Glutamatergic neuron (in vitro differentiated cells): ENCODE results near the gene CYBA. TPM values are rescaled to one million over a fixed set of nuclear protein-coding genes. Genes with fewer than 3 reads are reported as not detected.

Experiments used
- DNase-seq: peaks from one replicate; pipeline ENCODE4 v3.0.0; 2022
- H3K27ac Mint-ChIP-seq: one replicate; pipeline ENCODE4 v1.8.0; 2020; ENCODE audit warnings: mild to moderate bottlenecking, mixed read lengths, inconsistent platforms; ENCODE audit not compliant: unreplicated experiment
- H3K27me3 Mint-ChIP-seq: one replicate; pipeline ENCODE4 v1.8.0; 2020; ENCODE audit warnings: mild to moderate bottlenecking, moderate library complexity, mixed read lengths, inconsistent platforms; ENCODE audit not compliant: unreplicated experiment
- H3K36me3 Mint-ChIP-seq: one replicate; pipeline ENCODE4 v1.8.0; 2020; ENCODE audit warnings: mild to moderate bottlenecking, mixed read lengths, inconsistent platforms; ENCODE audit not compliant: unreplicated experiment
- H3K4me1 Mint-ChIP-seq: one replicate; pipeline ENCODE4 v1.8.0; 2020; ENCODE audit warnings: mild to moderate bottlenecking, low read depth, mixed read lengths, inconsistent platforms; ENCODE audit not compliant: unreplicated experiment
- H3K4me3 Mint-ChIP-seq: one replicate; pipeline ENCODE4 v1.8.0; 2020; ENCODE audit warnings: mild to moderate bottlenecking, mixed read lengths, inconsistent platforms; ENCODE audit not compliant: unreplicated experiment
- H3K9me3 Mint-ChIP-seq: one replicate; pipeline ENCODE4 v1.8.0; 2020; ENCODE audit warnings: mild to moderate bottlenecking, moderate library complexity, mixed read lengths, inconsistent platforms; ENCODE audit not compliant: unreplicated experiment
- total RNA-seq: library from RNA; stranded (reverse); fragmentation: NEBNext Ultra II Directional; extraction: Animal tissue kit (Norgen Biotek cat#: 25700); gene quantifications from one replicate; pipeline ENCODE4 v1.2.1, GENCODE V29; 2021; ENCODE audit not compliant: unreplicated experiment
- TF ChIP-seq, protein P1 (sequence below): fragments of 200-600 bp; sonication (generic); IDR thresholded peaks from one replicate; pipeline ENCODE4 v1.5.0; 2021; ENCODE audit not compliant: partially characterized antibody, unreplicated experiment

Gene CYBA
- total RNA-seq, 1 donor from 2014 or later: 28.7 TPM

DNA sequence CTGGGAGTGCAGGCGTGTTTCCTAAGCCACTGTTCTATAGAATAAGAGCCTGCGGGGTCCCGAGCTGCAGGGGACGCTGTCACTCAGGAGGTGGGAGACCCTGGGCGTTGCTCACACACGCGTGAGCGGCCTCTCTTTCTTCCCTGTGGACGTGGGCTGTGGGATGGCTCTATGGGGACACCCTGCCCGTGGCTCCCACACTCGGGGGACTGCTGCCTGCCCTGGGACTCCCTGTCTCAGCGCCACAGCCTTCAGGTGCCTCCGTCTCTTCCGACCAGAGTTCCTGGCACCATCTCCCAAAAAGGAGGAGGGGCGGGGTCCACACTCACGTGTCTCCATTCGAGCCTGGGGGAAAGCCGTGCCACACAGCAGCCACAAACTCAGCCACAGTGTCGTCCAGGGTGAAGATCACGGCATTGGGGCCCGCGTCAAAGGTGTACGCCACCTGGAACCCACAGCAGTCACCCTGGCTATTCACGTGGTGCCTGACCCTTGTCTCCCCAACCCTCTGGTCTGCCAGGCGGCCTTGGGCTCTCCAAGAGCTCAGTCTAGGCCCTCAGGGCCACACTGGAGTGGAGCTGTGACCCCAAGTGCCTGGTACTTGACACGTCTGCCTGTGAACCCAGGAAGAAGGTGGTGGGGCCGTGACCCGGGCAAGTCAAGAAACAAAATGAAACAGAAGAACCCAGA is 3.7 kb upstream of the CYBA start:
- Mint-ChIP-seq H3K4me3 (no peak overlapping the region), H3K9me3 (peaks cover 2% of the 10 kb centered on the region), H3K36me3 (no peaks in the 10 kb centered on the region), H3K27me3 (peaks cover 8% of the 10 kb centered on the region), H3K4me1 (peaks cover 11% of the 10 kb centered on the region), H3K27ac (no peak overlapping the region)
- TF ChIP-seq, protein P1, sequence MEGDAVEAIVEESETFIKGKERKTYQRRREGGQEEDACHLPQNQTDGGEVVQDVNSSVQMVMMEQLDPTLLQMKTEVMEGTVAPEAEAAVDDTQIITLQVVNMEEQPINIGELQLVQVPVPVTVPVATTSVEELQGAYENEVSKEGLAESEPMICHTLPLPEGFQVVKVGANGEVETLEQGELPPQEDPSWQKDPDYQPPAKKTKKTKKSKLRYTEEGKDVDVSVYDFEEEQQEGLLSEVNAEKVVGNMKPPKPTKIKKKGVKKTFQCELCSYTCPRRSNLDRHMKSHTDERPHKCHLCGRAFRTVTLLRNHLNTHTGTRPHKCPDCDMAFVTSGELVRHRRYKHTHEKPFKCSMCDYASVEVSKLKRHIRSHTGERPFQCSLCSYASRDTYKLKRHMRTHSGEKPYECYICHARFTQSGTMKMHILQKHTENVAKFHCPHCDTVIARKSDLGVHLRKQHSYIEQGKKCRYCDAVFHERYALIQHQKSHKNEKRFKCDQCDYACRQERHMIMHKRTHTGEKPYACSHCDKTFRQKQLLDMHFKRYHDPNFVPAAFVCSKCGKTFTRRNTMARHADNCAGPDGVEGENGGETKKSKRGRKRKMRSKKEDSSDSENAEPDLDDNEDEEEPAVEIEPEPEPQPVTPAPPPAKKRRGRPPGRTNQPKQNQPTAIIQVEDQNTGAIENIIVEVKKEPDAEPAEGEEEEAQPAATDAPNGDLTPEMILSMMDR: no peak
- no peak for DNase-seq

DNA sequence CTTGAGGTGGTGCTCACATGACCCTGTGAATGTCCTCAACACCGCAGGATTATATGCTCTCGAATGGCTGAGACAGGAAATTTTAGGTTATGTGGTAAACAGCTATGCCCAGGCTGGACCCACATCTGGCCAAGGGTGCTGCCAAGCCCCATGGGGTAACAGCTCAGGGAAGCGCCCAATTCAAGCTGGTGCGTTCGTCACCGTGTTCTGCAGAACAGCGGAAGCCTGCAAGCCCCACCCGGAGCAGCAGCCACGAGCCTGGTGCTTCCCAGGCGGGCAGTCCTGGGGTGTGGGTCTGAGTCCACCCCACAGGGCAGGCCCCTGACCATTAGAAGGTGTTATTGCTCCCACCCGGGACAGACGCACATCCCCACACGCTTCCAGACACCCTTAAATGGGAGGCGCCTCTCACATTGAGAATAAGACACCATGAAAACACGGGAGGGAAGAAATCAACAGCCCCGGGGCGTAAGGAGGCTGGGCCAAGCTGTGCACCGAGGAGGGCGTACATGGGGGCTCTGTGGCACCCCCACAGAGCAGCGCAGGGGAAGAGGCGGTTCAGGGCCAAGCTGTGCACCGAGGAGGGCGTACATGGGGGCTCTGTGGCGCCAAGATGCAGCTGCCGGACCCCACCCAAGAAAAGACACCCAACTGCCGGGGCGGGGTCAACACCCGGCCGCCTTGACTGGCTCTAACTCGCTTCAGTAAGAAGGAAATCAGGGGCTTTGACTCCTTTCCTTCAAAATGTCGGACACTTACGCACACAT is 2.9 kb upstream of the CYBA start:
- TF ChIP-seq, protein P1: no peak
- H3K9me3 Mint-ChIP-seq: peaks cover 4% of the 10 kb centered on the region
- H3K4me1 Mint-ChIP-seq: peaks cover 10% of the 10 kb centered on the region
- H3K4me3 Mint-ChIP-seq: no peak overlapping the region
- H3K27me3 Mint-ChIP-seq: peaks cover 13% of the 10 kb centered on the region
- peak overlapping the region; percentile 28 for H3K27ac Mint-ChIP-seq
- no peak for DNase-seq
- no peaks in the 10 kb centered on the region for H3K36me3 Mint-ChIP-seq

DNA sequence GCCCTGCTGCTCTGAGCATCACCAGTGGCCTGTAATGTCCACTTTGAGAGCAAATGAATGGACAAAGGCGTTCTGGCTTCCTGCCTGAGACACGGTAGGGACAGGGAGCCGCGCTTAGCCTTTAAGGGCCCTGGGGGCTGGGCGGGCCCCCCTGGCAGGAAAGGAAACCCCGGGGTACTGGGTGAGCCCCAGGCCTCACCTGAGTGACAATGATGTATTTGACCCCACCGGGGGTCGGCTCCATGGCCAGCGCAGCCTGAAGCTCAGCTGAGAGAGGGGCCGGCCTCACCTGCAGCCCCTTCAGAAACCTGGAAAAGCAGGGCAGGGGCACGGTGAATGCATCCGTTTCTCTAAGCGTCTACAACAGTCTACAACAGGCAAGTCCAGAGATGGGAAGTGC is 2.2 kb upstream of the CYBA start:
- Mint-ChIP-seq H3K27me3 (peaks cover 15% of the 10 kb centered on the region), H3K4me1 (peaks cover 10% of the 10 kb centered on the region), H3K4me3 (no peak overlapping the region), H3K27ac (no peak overlapping the region), H3K36me3 (no peaks in the 10 kb centered on the region), H3K9me3 (peaks cover 4% of the 10 kb centered on the region)
- no peak for DNase-seq
- TF ChIP-seq, protein P1: no peak

DNA sequence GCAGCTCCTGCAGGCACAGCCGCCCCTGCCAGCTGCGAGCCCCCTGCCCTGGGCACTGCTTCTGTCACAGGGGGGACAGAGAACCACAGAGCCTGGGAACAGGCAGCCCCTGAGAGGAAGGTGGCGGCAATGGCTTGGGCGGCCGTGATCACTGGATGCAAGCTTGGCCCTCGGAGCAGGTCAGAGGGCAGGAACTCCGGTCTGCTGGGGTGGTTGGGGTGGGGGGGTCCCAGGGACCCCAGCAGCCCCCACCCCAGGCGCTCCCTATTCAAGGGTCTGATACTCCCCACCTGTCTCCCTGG is 1.9 kb upstream of the CYBA start:
- Mint-ChIP-seq H3K4me3 (no peak overlapping the region), H3K27me3 (peaks cover 15% of the 10 kb centered on the region), H3K9me3 (peaks cover 4% of the 10 kb centered on the region), H3K27ac (no peak overlapping the region), H3K4me1 (peaks cover 10% of the 10 kb centered on the region), H3K36me3 (no peaks in the 10 kb centered on the region)
- DNase-seq: no peak
- TF ChIP-seq, protein P1: no peak
